ENCODE measurements around the gene HDAC4.

HDAC4 gene

GRCh38 chr2:239368906-239369552 is 31.8 kb downstream of the HDAC4 start:
- DNase-seq (ENCODE audit: low read depth), result no peak

DNA sequence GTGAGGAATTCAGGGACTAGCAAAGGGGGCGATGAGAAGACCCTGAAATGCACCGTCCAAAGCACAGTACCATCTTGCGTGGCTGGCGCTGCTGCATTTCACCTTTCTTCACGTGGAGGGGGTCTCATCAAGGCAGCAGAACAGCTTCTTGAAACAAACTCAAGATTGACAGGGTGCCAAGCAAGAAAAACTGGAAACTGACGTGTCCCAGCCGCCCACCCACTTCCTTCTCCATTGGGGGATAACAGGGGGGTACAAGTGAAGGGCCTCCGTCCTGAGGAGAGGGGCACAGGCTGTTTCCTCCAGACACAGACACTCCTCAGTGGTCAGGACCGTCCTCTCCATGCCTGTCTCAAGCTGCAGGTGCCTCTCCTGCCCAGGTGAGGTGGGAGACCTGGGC is 32.5 kb downstream of the HDAC4 start:
- DNase-seq (ENCODE audit: low read depth), result no peak

- no peak for DNase-seq (ENCODE audit: low read depth)
Observed at GRCh38 chr2:239366740-239367139, 34.1 kb downstream of the HDAC4 start.

- no peak for DNase-seq (ENCODE audit: low read depth)
Observed at GRCh38 chr2:239365782-239366435, 34.9 kb downstream of the HDAC4 start.

DNA sequence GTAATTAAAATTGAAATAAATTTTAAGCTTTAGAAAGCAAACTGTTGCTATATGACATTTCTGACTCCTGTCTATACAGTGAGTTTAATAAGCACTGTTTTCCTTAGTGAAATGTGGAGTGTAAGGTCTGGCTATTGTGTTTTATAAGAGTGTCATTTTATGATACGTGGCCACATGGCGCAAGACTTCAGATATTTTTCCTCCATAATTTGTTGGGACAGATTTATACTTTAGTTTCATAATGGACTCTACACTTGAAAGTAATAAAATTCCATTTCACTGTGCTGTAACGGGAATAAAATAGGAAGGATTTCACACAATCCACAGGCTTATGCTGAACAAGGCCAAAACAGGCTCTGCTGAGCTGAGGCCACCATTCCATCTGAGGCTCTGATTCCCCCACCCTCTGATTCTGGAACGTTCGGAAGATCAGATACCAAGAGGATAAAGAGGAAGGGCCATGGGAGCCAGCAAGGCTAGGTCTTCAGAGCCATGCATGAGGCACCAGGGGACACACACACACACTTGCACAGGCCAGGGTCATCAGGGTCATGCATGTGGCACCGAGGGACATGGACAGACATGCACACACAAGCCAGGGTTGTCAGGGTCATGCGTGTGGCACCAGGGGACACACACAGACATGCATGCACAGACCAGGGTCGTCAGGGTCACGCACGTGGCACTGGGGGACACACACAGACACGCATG is 35.6 kb downstream of the HDAC4 start:
- DNase-seq (ENCODE audit: low read depth), result no peak

DNA sequence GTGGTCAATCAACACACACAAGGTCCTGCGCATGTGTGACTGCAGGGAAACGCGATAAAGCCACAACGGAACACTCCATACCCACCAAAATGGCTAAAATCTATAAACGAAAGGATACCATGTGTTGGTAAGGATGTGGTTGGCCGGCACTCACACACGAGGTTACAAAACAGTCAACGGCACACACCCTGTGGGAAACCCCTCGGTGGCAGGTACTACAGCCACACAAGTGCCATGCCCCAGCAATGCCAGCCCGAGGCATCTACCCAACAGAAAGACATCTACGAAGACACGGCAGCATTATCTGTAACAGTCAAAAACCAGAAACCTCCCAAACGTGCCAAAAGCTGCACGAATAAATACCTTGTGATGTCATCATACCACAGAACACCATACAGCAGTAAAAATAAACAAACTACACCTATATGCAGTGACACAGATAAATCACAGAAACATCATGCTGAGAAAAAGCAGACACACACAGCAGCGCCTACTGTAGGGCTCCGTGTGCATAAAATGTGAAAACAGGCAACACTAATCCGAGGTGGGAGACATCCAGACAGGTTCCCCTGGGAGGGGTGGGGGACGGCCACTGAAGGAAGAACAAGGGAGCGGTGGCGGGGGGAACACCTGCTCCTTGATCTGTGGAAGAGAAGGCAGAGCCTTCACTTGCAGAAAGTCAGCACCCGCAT is 36.7 kb downstream of the HDAC4 start:
- DNase-seq (ENCODE audit: low read depth), result no peak

- no peak for DNase-seq (ENCODE audit: low read depth)
Observed at GRCh38 chr2:239362507-239362906, 38.3 kb downstream of the HDAC4 start.

GRCh38 chr2:239361311-239361642 is 39.5 kb downstream of the HDAC4 start:
- no peak for DNase-seq (ENCODE audit: low read depth)

- DNase-seq (ENCODE audit: low read depth), result no peak
Observed at GRCh38 chr2:239360421-239361310, 40.2 kb downstream of the HDAC4 start.

DNA sequence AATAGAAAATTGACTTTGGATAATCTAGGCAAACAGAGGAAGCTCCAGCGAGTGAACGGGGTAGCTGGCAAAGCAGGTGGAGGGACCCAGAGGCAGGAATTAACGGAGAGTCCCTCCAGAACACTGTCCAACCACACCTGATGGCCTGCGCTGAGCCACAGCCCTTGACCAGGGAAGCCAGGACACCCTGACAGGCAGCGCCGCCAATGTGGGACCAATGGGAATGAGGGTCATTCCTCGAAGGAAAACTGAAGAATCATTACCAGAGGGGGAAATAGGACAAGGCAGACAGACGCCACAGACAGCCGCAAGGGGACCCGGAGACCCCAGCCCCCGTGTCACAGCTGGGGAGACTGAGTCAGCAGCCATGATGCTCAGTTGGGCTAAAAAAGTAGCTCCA is 40.8 kb downstream of the HDAC4 start:
- no peak for DNase-seq (ENCODE audit: low read depth)

- no peak for DNase-seq (ENCODE audit: low read depth)
Observed at GRCh38 chr2:239359196-239359912, 41.5 kb downstream of the HDAC4 start.

DNA sequence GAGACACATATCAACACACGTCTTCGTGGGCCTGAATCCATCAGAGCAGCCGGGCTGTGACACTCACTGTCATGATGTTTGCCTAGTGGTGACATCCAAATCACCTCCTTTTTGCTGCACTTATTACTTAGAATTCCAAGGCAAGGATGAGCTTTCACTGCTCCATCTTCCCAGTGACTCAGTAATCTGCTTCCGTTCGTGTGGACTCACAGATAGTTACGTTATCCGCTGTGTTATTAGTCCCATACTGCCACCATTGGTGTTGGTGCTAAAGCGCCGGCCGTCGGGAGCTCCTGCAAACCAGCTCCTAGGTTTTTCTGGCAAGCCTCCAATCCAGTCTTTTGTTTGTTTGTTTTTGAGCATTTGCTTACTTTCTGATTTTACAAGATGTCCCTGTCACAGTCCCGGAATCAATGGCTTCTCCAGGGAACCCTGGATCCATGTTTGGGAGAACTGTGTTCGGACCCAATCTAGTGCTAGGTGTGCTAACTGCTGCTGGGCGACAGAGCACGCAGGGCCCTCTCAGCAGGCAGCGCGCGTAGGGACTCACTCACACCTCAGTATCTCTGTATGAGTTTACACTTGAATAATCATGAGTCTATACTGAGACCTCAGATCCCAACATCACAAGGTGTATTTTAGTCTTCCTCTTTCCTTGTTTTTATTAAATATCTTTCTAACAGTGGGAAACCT is 42.6 kb downstream of the HDAC4 start:
- no peak for DNase-seq (ENCODE audit: low read depth)

- no peak for DNase-seq (ENCODE audit: low read depth)
Observed at GRCh38 chr2:239355724-239356123, 45.1 kb downstream of the HDAC4 start.

DNA sequence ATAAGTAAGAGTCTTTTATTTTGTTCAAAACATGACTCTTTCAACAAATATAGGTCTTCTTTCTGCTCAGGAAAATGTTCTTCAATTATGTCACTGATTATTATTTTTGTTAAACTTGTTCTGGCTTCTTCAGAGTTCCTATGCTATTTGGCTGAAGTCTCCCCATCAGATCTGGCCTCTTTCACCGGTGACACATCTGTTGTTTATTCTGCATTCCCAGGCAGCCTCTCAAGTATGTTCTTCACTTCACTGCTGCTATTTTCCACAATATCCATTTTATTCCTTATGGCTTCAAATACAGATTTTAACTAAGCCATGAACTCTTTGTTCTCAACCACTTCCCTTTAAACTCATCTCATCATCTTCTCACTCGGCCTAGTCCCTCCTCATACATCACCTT is 45.7 kb downstream of the HDAC4 start:
- DNase-seq (ENCODE audit: low read depth), result no peak

- DNase-seq (ENCODE audit: low read depth), result no peak
Observed at GRCh38 chr2:239354791-239355136, 46.1 kb downstream of the HDAC4 start.

- no peak for DNase-seq (ENCODE audit: low read depth)
Observed at GRCh38 chr2:239354132-239354790, 46.6 kb downstream of the HDAC4 start.

DNA sequence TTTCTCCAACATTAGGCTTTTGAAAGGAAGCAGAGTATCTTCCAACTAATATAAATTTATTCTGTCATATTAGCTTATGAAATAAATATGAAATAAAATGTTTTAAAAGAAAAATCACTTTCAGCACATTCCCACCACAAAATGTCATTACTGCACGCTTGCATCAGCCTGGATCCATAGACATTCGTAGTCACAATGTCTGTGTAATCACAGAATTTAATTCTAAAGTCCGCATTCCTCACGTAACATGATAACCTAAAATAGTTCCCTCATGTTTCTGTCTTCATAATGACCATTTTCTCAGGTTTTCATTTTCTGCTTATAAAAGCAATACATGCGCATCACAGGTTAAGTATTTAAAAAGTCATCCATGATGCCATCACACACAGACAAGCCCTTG is 47.1 kb downstream of the HDAC4 start:
- DNase-seq (ENCODE audit: low read depth), result no peak

GRCh38 chr2:239351687-239352086 is 49.1 kb downstream of the HDAC4 start:
- DNase-seq (ENCODE audit: low read depth), result no peak

DNA sequence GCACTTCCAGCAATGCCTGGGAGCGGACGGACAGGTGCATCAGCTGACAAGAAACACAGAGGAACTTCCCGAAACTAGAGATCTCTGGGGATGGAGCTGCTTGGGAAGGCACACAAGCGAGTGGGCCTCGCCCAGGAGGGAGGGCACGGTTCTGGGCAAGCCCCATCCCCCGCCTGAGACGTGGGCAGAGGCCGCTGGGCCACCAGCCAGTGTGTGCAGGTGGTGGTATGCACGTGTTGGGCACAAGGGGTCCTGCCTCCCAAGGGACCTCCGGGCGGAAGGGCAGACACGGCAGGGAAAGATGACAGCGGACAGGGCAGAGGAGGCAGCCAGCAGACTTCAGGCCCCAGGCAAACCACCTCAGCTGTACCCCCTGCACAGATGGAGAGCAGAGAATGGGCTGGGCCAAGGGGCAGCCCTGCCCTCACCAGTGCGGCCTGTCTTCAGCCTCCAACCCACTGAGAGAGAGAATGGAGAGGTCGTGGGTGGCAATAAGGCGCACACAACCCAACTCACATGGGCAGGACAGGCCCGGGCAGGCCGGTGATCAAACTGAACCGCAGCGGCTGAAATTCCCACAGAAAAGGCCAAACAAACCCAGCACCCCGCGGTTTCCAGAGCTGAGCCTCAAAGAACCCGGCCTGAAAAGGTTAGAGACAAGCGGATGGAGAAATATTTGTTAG is 51.2 kb downstream of the HDAC4 start:
- no peak for DNase-seq (ENCODE audit: low read depth)
